ENCODE measurements around the gene NR2E3.

GRCh38 chr15:71788646-71789579 lies 21.4 kb upstream of the NR2E3 start:
- no peak for TF ChIP-seq CTCF (conservative IDR thresholded peaks at IDR 0.05; ENCODE audit: low read length)
- TF ChIP-seq EZH2phosphoT487 (IDR thresholded peaks at IDR 0.05; ENCODE audit: borderline replicate concordance), result no peak
